Measurements from ENCODE around the gene BANF2. TPM values are rescaled to one million over a fixed set of nuclear protein-coding genes. Genes with fewer than 3 reads are reported as not detected.
"Not testable (repeated sequence)": the region's sequence is repeated elsewhere in the genome, so short reads cannot be mapped to it uniquely, and the experiment has no call there.

BANF2 gene
- total RNA-seq, 1 donor from 2014 or later = not detected

- DNase-seq (ENCODE audit: low spot score) (no peak), ATAC-seq (no peak)
- intact Hi-C loops (cut with DNase I) = no loop called here
Observed at GRCh38 chr20:17771206-17772004, 71.6 kb downstream of the BANF2 start.

GRCh38 chr20:17772005-17772343 lies 72.2 kb downstream of the BANF2 start:
- ATAC-seq = no peak
- intact Hi-C loops (cut with DNase I) = no loop called here
- no peak for DNase-seq (ENCODE audit: low spot score)

- intact Hi-C loops (cut with DNase I) = no loop called here
- DNase-seq (ENCODE audit: low spot score) = no peak
- ATAC-seq = no peak
Observed at GRCh38 chr20:17773619-17774018, 73.9 kb downstream of the BANF2 start.

- intact Hi-C loops (cut with DNase I) = no loop called here
- ATAC-seq (no peak), DNase-seq (ENCODE audit: low spot score) (no peak)
Observed at GRCh38 chr20:17775600-17775999, 75.8 kb downstream of the BANF2 start.

- intact Hi-C loops (cut with DNase I) = no loop called here
- no peak for ATAC-seq
- DNase-seq (ENCODE audit: low spot score) = no peak
Observed at GRCh38 chr20:17776551-17776950, 76.8 kb downstream of the BANF2 start.

- intact Hi-C loops (cut with DNase I); DNase-seq (ENCODE audit: low spot score); ATAC-seq: not testable (repeated sequence)
Observed at GRCh38 chr20:17779011-17779410, 79.2 kb downstream of the BANF2 start.

GRCh38 chr20:17782768-17783167 lies 83.0 kb downstream of the BANF2 start:
- no peak for DNase-seq (ENCODE audit: low spot score)
- ATAC-seq = no peak
- intact Hi-C loops (cut with DNase I) = no loop called here

- ATAC-seq (no peak), DNase-seq (ENCODE audit: low spot score) (no peak)
- intact Hi-C loops (cut with DNase I) = no loop called here
Observed at GRCh38 chr20:17783671-17784070, 83.9 kb downstream of the BANF2 start.

- intact Hi-C loops (cut with DNase I) = no loop called here
- ATAC-seq = no peak
Observed at GRCh38 chr20:17785007-17785406, 85.2 kb downstream of the BANF2 start.

More at GRCh38 chr20:17785007-17785406, 85.2 kb downstream of the BANF2 start:
- no peak for DNase-seq (ENCODE audit: low spot score)

Other genes starting within 250 kb of the BANF2 start
- 0.98 TPM for gene BFSP1, start 168.6 kb upstream of the BANF2 start, total RNA-seq
- 268 TPM for gene DSTN, start 129.9 kb upstream of the BANF2 start, total RNA-seq
- gene RRBP1, start 17.7 kb upstream of the BANF2 start, total RNA-seq = 163 TPM

Measured in sciatic nerve (tissue), 2 donors.